Measurements from ENCODE around the gene DPH1.

GRCh38 chr17:2034806-2035540 lies 5.0 kb downstream of the DPH1 start:
- TF ChIP-seq CTCF (IDR thresholded peaks at IDR 0.05), result no peak
- TF ChIP-seq POLR2A (IDR thresholded peaks at IDR 0.05), result no peak
- TF ChIP-seq POLR2AphosphoS5 (IDR thresholded peaks at IDR 0.05), result no peak
- no peak for TF ChIP-seq EP300 (IDR thresholded peaks at IDR 0.05)
